Stimulated activated naive CD8-positive, alpha-beta T cell treated with anti-CD3 and anti-CD28 coated beads, Interleukin-15, Interleukin-2, amounts not matched to agents 100 ng/mL and 50 ng/mL, for 24 hours (primary cell): ENCODE measurements around the gene RASAL1.
A peak's percentile ranks its signal among the peaks of the same experiment; 100 is the strongest.

Experiments
- H3K27ac Mint-ChIP-seq: one replicate; pipeline ENCODE4 v1.8.0; 2021; ENCODE audit warnings: mild to moderate bottlenecking, mixed read lengths
- H3K27me3 Mint-ChIP-seq: one replicate; pipeline ENCODE4 v1.8.0; 2021; ENCODE audit warnings: mixed read lengths
- H3K36me3 Mint-ChIP-seq: one replicate; pipeline ENCODE4 v1.8.0; 2021; ENCODE audit warnings: low read depth, mixed read lengths
- H3K4me1 Mint-ChIP-seq: one replicate; pipeline ENCODE4 v1.8.0; 2021; ENCODE audit warnings: low read depth, mixed read lengths
- H3K4me3 Mint-ChIP-seq: one replicate; pipeline ENCODE4 v1.8.0; 2021; ENCODE audit warnings: mild to moderate bottlenecking, mixed read lengths
- H3K9me3 Mint-ChIP-seq: one replicate; pipeline ENCODE4 v1.8.0; 2021; ENCODE audit warnings: mixed read lengths

The RASAL1 gene

GRCh38 chr12:113090740-113091139 is 44.8 kb downstream of the RASAL1 start:
- no peaks in the 10 kb centered on the region for H3K9me3 Mint-ChIP-seq
- no peak overlapping the region for H3K27ac Mint-ChIP-seq
- no peaks in the 10 kb centered on the region for H3K36me3 Mint-ChIP-seq
- no peaks in the 10 kb centered on the region for H3K27me3 Mint-ChIP-seq
- H3K4me1 Mint-ChIP-seq = peaks cover 72% of the 10 kb centered on the region
- H3K4me3 Mint-ChIP-seq = no peak overlapping the region

GRCh38 chr12:113089839-113090238 is 45.7 kb downstream of the RASAL1 start:
- H3K9me3 Mint-ChIP-seq = no peaks in the 10 kb centered on the region
- no peaks in the 10 kb centered on the region for H3K36me3 Mint-ChIP-seq
- peak overlapping the region; percentile 82 for H3K27ac Mint-ChIP-seq
- H3K27me3 Mint-ChIP-seq = no peaks in the 10 kb centered on the region
- H3K4me3 Mint-ChIP-seq = no peak overlapping the region
- H3K4me1 Mint-ChIP-seq = peaks cover 78% of the 10 kb centered on the region

- Mint-ChIP-seq H3K4me3 (peak overlapping the region; percentile 50), H3K27ac (peak overlapping the region; percentile 82), H3K9me3 (no peaks in the 10 kb centered on the region), H3K27me3 (no peaks in the 10 kb centered on the region), H3K36me3 (no peaks in the 10 kb centered on the region), H3K4me1 (peaks cover 83% of the 10 kb centered on the region)
These were observed 46.4 kb downstream of the RASAL1 start for GRCh38 chr12:113088971-113089756.

- no peaks in the 10 kb centered on the region for H3K36me3 Mint-ChIP-seq
- H3K27me3 Mint-ChIP-seq = no peaks in the 10 kb centered on the region
- peak overlapping the region; percentile 50 for H3K4me3 Mint-ChIP-seq
- H3K4me1 Mint-ChIP-seq = peaks cover 86% of the 10 kb centered on the region
- H3K27ac Mint-ChIP-seq = peak overlapping the region; percentile 66
- no peaks in the 10 kb centered on the region for H3K9me3 Mint-ChIP-seq
These were observed 47.5 kb downstream of the RASAL1 start for GRCh38 chr12:113088037-113088436.

- no peaks in the 10 kb centered on the region for H3K36me3 Mint-ChIP-seq
- peaks cover 78% of the 10 kb centered on the region for H3K4me1 Mint-ChIP-seq
- no peaks in the 10 kb centered on the region for H3K27me3 Mint-ChIP-seq
- H3K9me3 Mint-ChIP-seq = no peaks in the 10 kb centered on the region
- H3K27ac Mint-ChIP-seq = peak overlapping the region; percentile 86
- no peak overlapping the region for H3K4me3 Mint-ChIP-seq
These were observed 48.4 kb downstream of the RASAL1 start for GRCh38 chr12:113087193-113087592.

GRCh38 chr12:113086249-113087164 is 49.1 kb downstream of the RASAL1 start:
- Mint-ChIP-seq H3K9me3 (no peaks in the 10 kb centered on the region), H3K4me3 (no peak overlapping the region), H3K27ac (peak overlapping the region; percentile 86), H3K27me3 (no peaks in the 10 kb centered on the region), H3K4me1 (peaks cover 72% of the 10 kb centered on the region), H3K36me3 (no peaks in the 10 kb centered on the region)

GRCh38 chr12:113083863-113084435 is 51.6 kb downstream of the RASAL1 start:
- no peaks in the 10 kb centered on the region for H3K9me3 Mint-ChIP-seq

GRCh38 chr12:113082486-113083148 is 52.9 kb downstream of the RASAL1 start:
- Mint-ChIP-seq H3K9me3 (no peaks in the 10 kb centered on the region), H3K27ac (no peak overlapping the region), H3K4me3 (no peak overlapping the region), H3K36me3 (no peaks in the 10 kb centered on the region), H3K27me3 (no peaks in the 10 kb centered on the region), H3K4me1 (peaks cover 50% of the 10 kb centered on the region)

More at GRCh38 chr12:113083863-113084435, 51.6 kb downstream of the RASAL1 start:
- Mint-ChIP-seq H3K27ac (peak overlapping the region; percentile 74), H3K4me3 (no peak overlapping the region), H3K4me1 (peaks cover 63% of the 10 kb centered on the region), H3K36me3 (no peaks in the 10 kb centered on the region), H3K27me3 (no peaks in the 10 kb centered on the region)

- no peaks in the 10 kb centered on the region for H3K36me3 Mint-ChIP-seq
- H3K4me3 Mint-ChIP-seq = no peak overlapping the region
- H3K9me3 Mint-ChIP-seq = no peaks in the 10 kb centered on the region
- no peak overlapping the region for H3K27ac Mint-ChIP-seq
- no peaks in the 10 kb centered on the region for H3K27me3 Mint-ChIP-seq
- H3K4me1 Mint-ChIP-seq = peaks cover 42% of the 10 kb centered on the region
These were observed 53.7 kb downstream of the RASAL1 start for GRCh38 chr12:113081873-113082272.

- Mint-ChIP-seq H3K27ac (no peak overlapping the region), H3K36me3 (no peaks in the 10 kb centered on the region), H3K27me3 (no peaks in the 10 kb centered on the region), H3K9me3 (no peaks in the 10 kb centered on the region), H3K4me1 (peaks cover 49% of the 10 kb centered on the region), H3K4me3 (no peak overlapping the region)
These were observed 57.7 kb downstream of the RASAL1 start for GRCh38 chr12:113077859-113078255.

GRCh38 chr12:113077057-113077858 is 58.3 kb downstream of the RASAL1 start:
- no peak overlapping the region for H3K27ac Mint-ChIP-seq

GRCh38 chr12:113075137-113075683 is 60.4 kb downstream of the RASAL1 start:
- peaks cover 58% of the 10 kb centered on the region for H3K4me1 Mint-ChIP-seq

More at GRCh38 chr12:113077057-113077858, 58.3 kb downstream of the RASAL1 start:
- Mint-ChIP-seq H3K36me3 (no peaks in the 10 kb centered on the region), H3K4me1 (peaks cover 55% of the 10 kb centered on the region), H3K4me3 (no peak overlapping the region), H3K27me3 (no peaks in the 10 kb centered on the region), H3K9me3 (no peaks in the 10 kb centered on the region)

GRCh38 chr12:113073586-113073985 is 62.0 kb downstream of the RASAL1 start:
- Mint-ChIP-seq H3K9me3 (no peaks in the 10 kb centered on the region), H3K4me1 (peaks cover 65% of the 10 kb centered on the region), H3K4me3 (no peak overlapping the region), H3K27me3 (no peaks in the 10 kb centered on the region), H3K27ac (no peak overlapping the region), H3K36me3 (no peaks in the 10 kb centered on the region)

More at GRCh38 chr12:113075137-113075683, 60.4 kb downstream of the RASAL1 start:
- H3K27me3 Mint-ChIP-seq = no peaks in the 10 kb centered on the region
- H3K36me3 Mint-ChIP-seq = no peaks in the 10 kb centered on the region
- H3K4me3 Mint-ChIP-seq = no peak overlapping the region
- H3K9me3 Mint-ChIP-seq = no peaks in the 10 kb centered on the region
- H3K27ac Mint-ChIP-seq = no peak overlapping the region
